ENCODE results near the gene SLC9A8.

DNA sequence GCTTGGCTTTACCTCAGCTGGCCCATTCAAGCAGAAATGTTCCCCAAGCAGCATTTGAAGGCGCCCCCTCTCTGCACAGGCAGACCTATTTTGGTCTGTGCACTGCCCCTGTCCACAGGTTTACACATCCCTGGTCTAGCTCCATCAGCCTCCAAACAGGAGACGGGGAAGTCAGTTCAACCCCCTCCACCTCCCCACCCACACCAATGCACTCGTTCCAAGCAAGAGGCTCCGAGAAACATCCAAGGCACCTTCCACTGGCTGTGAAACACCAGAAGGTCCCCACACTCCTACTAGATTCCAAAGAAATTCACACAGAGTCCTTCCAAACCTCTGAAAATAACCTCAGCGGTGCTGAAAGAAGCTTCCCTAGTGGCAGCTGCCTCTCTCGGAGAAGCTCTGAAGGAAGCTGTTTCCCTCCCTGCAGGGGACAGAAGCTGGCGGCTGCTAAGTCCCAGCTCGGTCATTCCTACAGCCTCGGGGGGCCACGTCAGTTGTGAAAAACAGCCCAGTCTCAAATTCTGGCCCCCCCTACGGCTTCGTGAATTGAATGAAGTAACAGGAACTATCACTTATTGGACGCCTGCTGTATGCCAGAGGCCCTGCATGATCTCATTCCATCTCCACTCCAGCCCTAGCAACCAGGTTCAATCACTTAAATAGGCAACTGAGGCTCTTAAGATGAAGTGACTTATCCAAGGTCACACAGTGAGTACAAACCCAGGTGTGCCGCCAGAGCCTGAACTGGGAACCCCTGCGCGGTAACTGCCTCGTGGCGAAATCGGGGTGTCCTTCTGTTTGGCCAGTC is 101.9 kb downstream of the SLC9A8 start:
- TF ChIP-seq GATA2 (IDR thresholded peaks at IDR 0.05; ENCODE audit: low read depth, low read length): no peak
- TF ChIP-seq GATA3 (IDR thresholded peaks at IDR 0.05; ENCODE audit: low read depth, low read length): no peak

Data from SH-SY5Y (cell line).